Heart right ventricle (tissue), 16 donors: Measurements from ENCODE around the gene RUNX1. TPM values are rescaled to one million over a fixed set of nuclear protein-coding genes. Genes with fewer than 3 reads are reported as not detected.
A peak's percentile ranks its signal among the peaks of the same experiment; 100 is the strongest.

Experiments
- ATAC-seq, 8 donors: fragments of 200-7000 bp; cut with Tn5 transposase; one replicate each; pipeline ENCODE4 v1.9.1; 2020; ENCODE audit warnings: mild to moderate bottlenecking in 8 of 8, moderate library complexity in 8 of 8, moderate number of reproducible peaks in 1 of 8
- DNase-seq, 2 donors: peaks; one replicate each; pipeline ENCODE4 v3.0.0-alpha.2; 2020
- H3K27ac ChIP-seq, 10 donors: fragments of 200-600 bp; sonication (generic) in 2 of 10; one replicate each; pipeline versions ENCODE4 v1.5.0 to v1.8.0; 2020 to 2022; ENCODE audit warnings: mild to moderate bottlenecking in 3 of 10
- H3K27me3 ChIP-seq, 7 donors: fragments of 200-600 bp; one replicate each; pipeline ENCODE4 v1.8.0; 2021 to 2022; ENCODE audit warnings: mild to moderate bottlenecking in 2 of 7
- H3K36me3 ChIP-seq, 9 donors: fragments of 200-600 bp; sonication (generic) in 1 of 9; one replicate each; pipeline versions ENCODE4 v1.5.0 to v1.8.0; 2020 to 2022; ENCODE audit warnings: mild to moderate bottlenecking in 2 of 9
- H3K4me1 ChIP-seq, 9 donors: fragments of 200-600 bp; sonication (generic) in 1 of 9; one replicate each; pipeline versions ENCODE4 v1.5.0 to v1.8.0; 2020 to 2022; ENCODE audit warnings: mild to moderate bottlenecking in 4 of 9
- H3K4me3 ChIP-seq, 10 donors: fragments of 200-600 bp; sonication (generic) in 2 of 10; one replicate each; pipeline versions ENCODE4 v1.5.0 to v1.8.0; 2020 to 2022; ENCODE audit warnings: mild to moderate bottlenecking in 7 of 10, moderate library complexity in 2 of 10
- H3K9me3 ChIP-seq, 11 donors: fragments of 200-600 bp in 10 of 11; sonication (generic) in 2 of 11; one replicate each; pipeline versions ENCODE4 v1.5.0 to v1.8.0; 2013 to 2022; ENCODE audit warnings: mild to moderate bottlenecking in 2 of 11, control low read depth in 1 of 11, moderate library complexity in 1 of 11
- WGBS, 2 donors: extraction: QIAGEN DNeasy Blood & Tissue Kit; methylation state at CpG; one replicate each; pipeline ENCODE4 v1.1.7; 2013; ENCODE audit warnings: inconsistent platforms in 1 of 2; 5-methylcytosine and 5-hydroxymethylcytosine counted together
- intact Hi-C, 10 donors: fragments of 100-400 bp; cut with DNase I; formaldehyde crosslinking; loops; one replicate each; pipeline versions ENCODE4 v1.11.1 to v1.14.2; 2022
- polyA plus RNA-seq, 2 donors: library from polyadenylated mRNA; stranded (reverse); fragments of 200-250 nt; gene quantifications; one replicate each; pipeline ENCODE4 v1.2.3, GENCODE V29; 2013
- total RNA-seq, 10 donors: library from RNA; stranded (reverse); fragmentation: NEBNext Ultra II Directional in 3 of 10; extraction: Animal tissue kit (Norgen Biotek cat#: 25700) in 3 of 10; gene quantifications; one replicate each; pipeline versions ENCODE4 v1.2.1 to v1.2.4, GENCODE V29; 2021 to 2023
- TF ChIP-seq, protein P1 (sequence below), 9 donors: fragments of 200-600 bp; sonication (generic) in 2 of 9; IDR thresholded peaks; one replicate each; pipeline versions ENCODE4 v1.5.0 to v1.8.0; 2021 to 2022; ENCODE audit warnings: antibody characterized with exemption in 9 of 9, mild to moderate bottlenecking in 5 of 9, moderate library complexity in 1 of 9
- donor health status: Arrhythmogenic right ventricular cardiomyopathy.
- donor health status: ischemic (EF 13 %, LVEDD 7.1; RV severe dilation, severe dysfunction).
- donor health status: healthy with polysubstance abuse.
- donor health status: DM: no; HTN: yes; CAD: no.
- donor health status: DM: no; HTN: no; CAD: no.
- donor health status: ischemic (EF 25% LVEDD 6.9; RV normal size, moderate dysfunction).
- donor health status: ischemic (EF 25% LVEDD 5.7; RV mildly dilated, moderate dysfunction).
- donor health status: healthy.
- donor health status: DM: yes; HTN: yes; CAD: no.
- donor health status: Ischemic cardiomyopathy.
- donor health status: ischemic (EF 35%, LVEDD 5.7; RV mildly dilated, moderate dysfunction).
- donor health status: nonischemic (EF 11% LVEDD 7.7; RV severe dilation, severe dysfunction).
- donor health status: DM: yes; HTN: yes; CAD: no.
- donor health status: PGD.
- donor health status: ischemic (EF 29% LVEDD 5.4; RV normal size, mild dysfunction).
- donor health status: nonischemic (EF 23%, LVEDD 6.1; RV moderate dilation, normal function).

Gene RUNX1
- total and polyA plus RNA-seq, 12 donors, result 0.88 to 29.3 (median 3.5) TPM

DNA sequence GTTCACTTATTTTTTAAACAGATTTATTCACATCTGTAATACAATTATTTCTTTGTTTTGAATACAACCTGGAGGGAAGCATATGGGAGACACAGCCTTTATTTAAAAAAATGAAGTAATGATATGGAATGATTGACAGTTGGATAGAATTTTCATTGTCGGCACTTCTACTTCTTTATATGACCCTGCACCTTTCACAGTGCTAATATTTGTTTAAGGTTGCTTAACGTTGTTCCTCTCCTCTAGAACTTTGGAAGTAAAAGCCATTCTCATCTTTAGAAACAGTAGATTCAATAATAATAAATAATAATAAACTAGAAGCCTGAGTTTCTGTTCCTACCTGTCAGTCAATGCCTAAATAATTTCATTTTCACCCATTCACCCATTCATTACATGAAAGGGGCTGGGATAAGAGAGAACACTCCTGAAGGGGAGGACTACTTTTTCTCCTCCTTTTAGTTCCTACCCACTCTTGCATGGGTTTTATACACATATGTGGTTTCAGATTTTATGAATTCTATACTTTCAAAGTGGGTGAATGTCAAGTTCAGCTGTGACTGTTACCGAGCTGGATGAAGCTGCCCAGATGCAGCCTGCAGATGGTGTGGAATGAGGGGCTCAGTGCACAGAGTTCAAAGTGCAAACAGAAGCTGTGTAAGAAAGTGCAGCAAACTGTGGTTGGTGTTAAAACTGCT is 9.4 kb downstream of the RUNX1 start:
- intact Hi-C loops, result loop anchor here in 4 of 10 donors (5.0 to 10.0 kb wide), 3 partner anchors 355 to 1062 kb away; no protein-coding TSS in a partner anchor
- 62 to 63% methylated on average over 3 of the region's 3 CpGs for WGBS, 2 donors
- ATAC-seq, result no peak

DNA sequence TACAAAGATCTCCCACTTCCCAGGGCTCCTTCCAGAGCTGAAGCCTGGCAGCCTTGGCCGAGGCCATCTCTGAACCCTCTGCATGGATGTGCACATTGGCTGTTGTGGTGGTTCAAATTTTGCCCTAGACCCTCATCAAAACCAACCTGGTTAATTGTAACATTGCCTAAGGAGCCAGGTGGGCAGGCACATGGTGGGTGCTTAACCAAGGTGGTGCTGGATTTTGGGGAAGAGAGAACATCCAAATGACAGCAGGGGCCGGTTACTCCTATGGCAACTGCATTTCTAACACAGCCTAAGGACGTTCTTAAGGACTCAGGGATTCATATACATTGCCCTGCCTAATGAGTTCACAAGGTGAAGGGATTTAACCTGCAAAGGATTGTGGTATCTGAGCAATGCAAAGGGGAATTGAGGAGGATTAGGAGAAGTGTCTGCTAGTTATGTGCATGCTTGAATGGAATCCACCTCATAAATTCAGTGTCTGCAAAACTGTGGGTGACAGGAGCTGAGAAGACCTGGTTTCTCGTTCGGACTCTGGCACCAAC is 10.3 kb downstream of the RUNX1 start:
- DNase-seq, result no peak
- TF ChIP-seq, protein P1, sequence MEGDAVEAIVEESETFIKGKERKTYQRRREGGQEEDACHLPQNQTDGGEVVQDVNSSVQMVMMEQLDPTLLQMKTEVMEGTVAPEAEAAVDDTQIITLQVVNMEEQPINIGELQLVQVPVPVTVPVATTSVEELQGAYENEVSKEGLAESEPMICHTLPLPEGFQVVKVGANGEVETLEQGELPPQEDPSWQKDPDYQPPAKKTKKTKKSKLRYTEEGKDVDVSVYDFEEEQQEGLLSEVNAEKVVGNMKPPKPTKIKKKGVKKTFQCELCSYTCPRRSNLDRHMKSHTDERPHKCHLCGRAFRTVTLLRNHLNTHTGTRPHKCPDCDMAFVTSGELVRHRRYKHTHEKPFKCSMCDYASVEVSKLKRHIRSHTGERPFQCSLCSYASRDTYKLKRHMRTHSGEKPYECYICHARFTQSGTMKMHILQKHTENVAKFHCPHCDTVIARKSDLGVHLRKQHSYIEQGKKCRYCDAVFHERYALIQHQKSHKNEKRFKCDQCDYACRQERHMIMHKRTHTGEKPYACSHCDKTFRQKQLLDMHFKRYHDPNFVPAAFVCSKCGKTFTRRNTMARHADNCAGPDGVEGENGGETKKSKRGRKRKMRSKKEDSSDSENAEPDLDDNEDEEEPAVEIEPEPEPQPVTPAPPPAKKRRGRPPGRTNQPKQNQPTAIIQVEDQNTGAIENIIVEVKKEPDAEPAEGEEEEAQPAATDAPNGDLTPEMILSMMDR (IDR thresholded peaks at IDR 0.05), result no peak
- Histone ChIP-seq H3K27me3 (peaks cover 0 to 16% (median 6%) of the 10 kb centered on the region in 7 donors), H3K4me1 (peaks cover 0 to 58% (median 0%) of the 10 kb centered on the region in 9 donors), H3K36me3 (peaks cover 0 to 7% (median 0%) of the 10 kb centered on the region in 9 donors), H3K9me3 (no peaks in the 10 kb centered on the region), H3K4me3 (no peak overlapping the region), H3K27ac (peak overlapping the region in 1 of 10 donors; percentile 62)
- no peak for ATAC-seq
- intact Hi-C loops, result no loop called here
- 81 to 82% methylated on average over 5 of the region's 5 CpGs for WGBS, 2 donors

More for the DNA sequence above, 9.4 kb downstream of the RUNX1 start:
- H3K9me3 ChIP-seq, result no peaks in the 10 kb centered on the region
- peaks cover 0 to 66% (median 0%) of the 10 kb centered on the region in 9 donors for H3K4me1 ChIP-seq
- H3K36me3 ChIP-seq, result peaks cover 0 to 6% (median 0%) of the 10 kb centered on the region in 9 donors
- peaks cover 0 to 16% (median 0%) of the 10 kb centered on the region in 7 donors for H3K27me3 ChIP-seq
- no peak overlapping the region for H3K27ac ChIP-seq
- no peak for DNase-seq
- TF ChIP-seq, protein P1 (IDR thresholded peaks at IDR 0.05), result no peak
- no peak overlapping the region for H3K4me3 ChIP-seq

DNA sequence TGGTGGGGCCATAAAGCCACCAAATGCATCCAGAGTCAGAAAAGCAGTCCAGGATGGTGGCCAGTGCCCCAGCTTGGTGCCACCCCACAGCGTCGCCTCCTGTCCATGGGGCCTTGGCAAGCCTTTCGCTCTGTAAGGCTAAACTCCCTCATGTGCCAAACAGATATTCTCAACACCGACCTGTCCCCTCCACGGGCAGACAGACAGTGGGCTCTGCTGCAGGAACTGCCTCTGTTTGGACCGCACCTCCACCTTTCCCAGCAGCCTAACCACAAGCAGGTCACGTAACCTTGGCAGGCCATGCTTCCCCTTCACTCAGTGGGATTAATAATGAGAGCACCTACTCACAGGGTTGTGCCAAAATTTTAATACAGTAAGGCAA is 11.7 kb downstream of the RUNX1 start:
- no peaks in the 10 kb centered on the region for H3K9me3 ChIP-seq
- ATAC-seq, result no peak
- peaks cover 0 to 16% (median 6%) of the 10 kb centered on the region in 7 donors for H3K27me3 ChIP-seq
- no peak overlapping the region for H3K4me3 ChIP-seq
- peaks cover 0 to 53% (median 0%) of the 10 kb centered on the region in 9 donors for H3K4me1 ChIP-seq
- 90 to 91% methylated on average over 7 of the region's 7 CpGs for WGBS, 2 donors
- peaks cover 0 to 7% (median 0%) of the 10 kb centered on the region in 9 donors for H3K36me3 ChIP-seq
- intact Hi-C loops, result no loop called here
- TF ChIP-seq, protein P1 (IDR thresholded peaks at IDR 0.05), result no peak
- H3K27ac ChIP-seq, result peak overlapping the region in 1 of 10 donors; percentile 62
- DNase-seq, result no peak

DNA sequence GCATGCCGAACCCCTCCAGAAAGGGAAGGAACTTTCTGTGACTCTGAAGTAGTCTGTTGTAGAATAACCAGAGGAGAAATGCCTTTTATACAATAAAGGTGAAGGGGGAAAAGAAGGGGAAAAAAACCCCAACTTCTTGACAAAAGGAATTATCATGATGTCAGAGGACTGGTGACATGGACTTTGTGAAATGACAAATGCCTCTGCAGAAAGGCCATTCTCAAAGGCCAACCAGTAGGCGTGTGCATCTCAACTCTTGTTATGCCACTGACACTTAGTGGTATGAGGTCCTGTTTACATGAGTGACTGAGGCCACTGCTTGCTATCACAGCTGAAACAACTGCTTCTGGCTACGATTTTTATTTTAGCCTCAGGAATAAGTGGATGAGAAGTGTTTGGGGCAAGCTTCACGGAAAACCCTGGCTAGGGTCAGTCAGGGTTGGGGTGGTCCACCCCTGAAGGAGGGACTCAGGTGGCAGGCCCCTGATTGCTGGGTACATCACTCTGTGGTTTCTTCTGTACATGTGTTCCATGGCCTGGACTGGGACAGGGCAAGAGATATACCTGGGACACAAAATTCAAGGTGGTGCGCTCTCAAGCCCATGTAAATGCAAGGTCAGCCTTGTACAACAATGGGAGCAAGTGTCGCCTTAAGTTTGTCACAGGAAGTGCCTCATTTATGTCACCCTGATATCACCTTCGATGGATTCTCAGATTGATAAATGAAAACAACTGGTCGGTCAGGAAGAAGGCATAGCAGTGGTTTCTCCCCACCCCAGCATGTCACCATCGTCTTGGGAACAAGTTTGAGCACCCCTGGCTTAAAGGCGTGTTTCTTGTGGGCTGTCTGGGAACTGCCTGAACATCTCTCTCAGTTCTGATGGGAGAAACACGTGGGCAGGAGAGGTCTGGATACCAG is 12.4 kb downstream of the RUNX1 start:
- no peaks in the 10 kb centered on the region for H3K9me3 ChIP-seq
- peaks cover 0 to 46% (median 0%) of the 10 kb centered on the region in 9 donors for H3K4me1 ChIP-seq
- H3K4me3 ChIP-seq, result no peak overlapping the region
- 70 to 77% methylated on average over 11 of the region's 11 CpGs for WGBS, 2 donors
- intact Hi-C loops, result no loop called here
- ATAC-seq (no peak), DNase-seq (no peak)
- peaks cover 0 to 7% (median 0%) of the 10 kb centered on the region in 9 donors for H3K36me3 ChIP-seq
- peak overlapping the region in 1 of 10 donors; percentile 62 for H3K27ac ChIP-seq
- TF ChIP-seq, protein P1 (IDR thresholded peaks at IDR 0.05), result no peak
- peaks cover 0 to 16% (median 8%) of the 10 kb centered on the region in 7 donors for H3K27me3 ChIP-seq
